Measurements from ENCODE around the gene CAPN13. TPM values are rescaled to one million over a fixed set of nuclear protein-coding genes. Genes with fewer than 3 reads are reported as not detected.
"Not testable (repeated sequence)": the region's sequence is repeated elsewhere in the genome, so short reads cannot be mapped to it uniquely, and the experiment has no call there.

The CAPN13 gene
- polyA plus RNA-seq, 3 donors from 2014 or later, result not detected

DNA sequence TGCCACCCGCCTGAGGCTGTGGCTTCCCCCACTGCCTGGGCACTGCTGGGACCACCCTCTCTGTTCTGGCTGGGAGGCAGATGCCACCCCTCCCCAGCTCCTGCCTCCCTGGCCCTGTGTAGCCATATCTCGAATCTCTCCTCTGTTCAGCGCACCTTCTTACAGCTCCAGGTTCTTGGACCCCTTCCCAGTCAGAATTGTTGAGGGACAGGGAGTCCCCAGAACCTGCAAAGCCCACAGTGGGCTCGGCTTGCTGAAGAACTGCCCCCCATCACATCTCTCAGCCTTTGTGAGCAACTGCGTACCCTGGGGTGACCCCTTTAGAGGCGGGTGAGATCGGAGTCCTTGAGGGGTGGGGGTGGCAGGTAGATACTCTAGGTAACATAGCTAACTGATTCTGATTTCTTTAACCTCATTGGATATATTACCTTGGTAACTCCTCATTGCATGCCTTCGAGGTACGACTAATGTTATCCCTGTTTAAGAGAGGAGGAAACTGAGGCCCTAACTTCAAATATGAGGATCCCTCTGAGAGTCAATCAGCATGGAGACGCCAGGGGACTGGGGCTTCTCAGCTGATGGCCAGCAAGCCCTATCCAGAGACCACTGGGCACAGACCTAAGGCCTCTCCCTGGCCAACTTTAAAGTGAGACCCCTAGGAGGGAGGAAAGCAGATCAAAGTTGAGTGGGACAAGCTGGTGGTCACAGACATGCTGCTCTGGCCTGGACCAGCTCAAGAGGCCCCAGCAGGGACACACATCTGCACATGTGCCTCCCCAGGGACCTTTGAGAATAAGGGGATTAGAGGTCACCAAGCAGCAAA lies 101.3 kb downstream of the CAPN13 start:
- no peak overlapping the region for H3K27ac Mint-ChIP-seq

DNA sequence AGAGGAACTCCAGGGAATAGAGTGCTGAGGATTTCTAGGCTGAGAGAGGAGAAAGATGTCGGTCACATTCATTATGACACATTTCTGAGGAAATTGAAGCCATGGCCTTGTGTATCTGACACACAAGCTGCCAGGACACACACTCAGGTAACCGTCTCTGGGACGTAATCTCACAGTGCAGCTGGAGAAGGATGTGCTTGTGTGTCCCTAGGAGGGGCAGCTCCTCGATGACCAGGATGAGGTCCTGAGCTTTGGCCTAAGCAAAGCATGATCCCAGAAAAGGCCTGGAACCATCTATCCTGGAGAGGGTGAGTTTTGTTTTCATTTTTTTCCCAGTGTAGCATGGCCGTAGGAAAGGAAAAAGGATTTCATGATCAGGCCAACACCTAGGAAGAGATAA lies 102.2 kb downstream of the CAPN13 start:
- Mint-ChIP-seq H3K36me3 (peaks cover 0 to 6% (median 6%) of the 10 kb centered on the region in 3 donors), H3K4me3 (no peak overlapping the region), H3K27me3 (ENCODE audit: low read depth in 3 of 3) (peaks cover 0 to 5% (median 4%) of the 10 kb centered on the region in 3 donors), H3K4me1 (no peaks in the 10 kb centered on the region), H3K9me3 (peaks cover 9 to 21% (median 14%) of the 10 kb centered on the region in 6 donors), H3K27ac (no peak overlapping the region)
- no peak for DNase-seq

More for the DNA sequence above, 101.3 kb downstream of the CAPN13 start:
- H3K27me3 Mint-ChIP-seq (ENCODE audit: low read depth in 3 of 3), result peaks cover 0 to 5% (median 4%) of the 10 kb centered on the region in 3 donors
- peaks cover 0 to 6% (median 6%) of the 10 kb centered on the region in 3 donors for H3K36me3 Mint-ChIP-seq
- H3K4me3 Mint-ChIP-seq, result no peak overlapping the region
- DNase-seq, result no peak
- no peaks in the 10 kb centered on the region for H3K4me1 Mint-ChIP-seq
- H3K9me3 Mint-ChIP-seq, result peaks cover 9 to 21% (median 14%) of the 10 kb centered on the region in 6 donors

DNA sequence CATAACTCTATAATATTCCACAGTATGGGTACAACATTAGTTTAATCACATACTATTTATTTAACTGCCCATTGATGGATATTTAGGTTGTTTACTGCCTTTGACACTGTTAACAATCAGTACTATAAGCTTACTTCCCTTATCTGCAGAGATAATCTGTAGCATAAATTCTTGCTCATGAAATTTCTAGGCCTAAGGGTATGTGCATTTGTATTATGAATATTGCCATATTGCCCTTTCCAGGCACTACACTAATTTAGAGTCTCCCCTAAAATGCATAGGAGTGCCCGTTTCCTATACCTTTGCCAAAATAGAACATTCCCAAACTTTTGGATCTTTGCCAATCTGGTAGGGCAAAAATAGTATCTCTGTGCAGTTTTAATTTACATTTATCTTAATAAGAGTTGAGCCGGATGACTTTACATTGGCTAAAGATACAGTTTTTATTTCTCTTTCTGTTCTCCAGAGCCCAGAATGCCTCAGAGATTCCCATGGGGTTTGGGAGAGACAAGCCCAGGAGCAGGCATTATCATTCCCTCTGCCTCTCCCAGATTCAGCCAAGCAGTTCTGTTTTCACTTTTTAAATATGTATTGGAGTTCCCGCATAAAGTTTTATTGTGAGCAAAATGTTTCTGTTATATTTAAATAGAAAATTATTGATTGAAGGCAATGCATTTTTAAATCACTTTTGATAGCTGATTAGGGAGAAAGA lies 102.8 kb downstream of the CAPN13 start:
- peaks cover 0 to 5% (median 4%) of the 10 kb centered on the region in 3 donors for H3K27me3 Mint-ChIP-seq (ENCODE audit: low read depth in 3 of 3)
- no peak overlapping the region for H3K4me3 Mint-ChIP-seq
- no peak for DNase-seq
- H3K9me3 Mint-ChIP-seq, result peaks cover 9 to 21% (median 14%) of the 10 kb centered on the region in 6 donors
- no peaks in the 10 kb centered on the region for H3K4me1 Mint-ChIP-seq
- no peak overlapping the region for H3K27ac Mint-ChIP-seq
- peaks cover 0 to 6% (median 6%) of the 10 kb centered on the region in 3 donors for H3K36me3 Mint-ChIP-seq

DNA sequence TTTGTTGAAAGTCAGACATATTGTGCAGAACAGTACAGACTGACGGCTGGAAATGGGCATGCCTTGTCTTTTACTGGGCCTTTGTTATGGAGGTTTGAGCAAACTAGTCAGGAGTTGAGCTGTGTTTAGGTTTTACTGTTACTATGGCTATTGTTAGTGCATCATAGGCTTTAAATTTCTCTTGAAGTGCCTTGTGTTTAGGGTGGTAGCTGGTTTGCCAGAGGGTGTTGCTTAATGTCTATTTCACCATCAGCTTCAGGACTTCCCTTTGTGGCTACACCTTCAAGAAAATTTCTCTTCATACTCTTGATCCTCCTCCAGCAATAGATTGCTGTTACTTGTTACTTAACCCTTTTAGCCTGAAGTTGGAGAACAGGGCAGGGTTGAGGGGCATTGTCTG lies 104.6 kb downstream of the CAPN13 start:
- H3K27ac Mint-ChIP-seq, result no peak overlapping the region
- no peak overlapping the region for H3K4me3 Mint-ChIP-seq
- H3K4me1 Mint-ChIP-seq, result no peaks in the 10 kb centered on the region
- H3K36me3 Mint-ChIP-seq, result peaks cover 0 to 6% (median 6%) of the 10 kb centered on the region in 3 donors
- peaks cover 9 to 21% (median 14%) of the 10 kb centered on the region in 6 donors for H3K9me3 Mint-ChIP-seq
- DNase-seq, result no peak
- peaks cover 0 to 5% (median 1%) of the 10 kb centered on the region in 3 donors for H3K27me3 Mint-ChIP-seq (ENCODE audit: low read depth in 3 of 3)

DNA sequence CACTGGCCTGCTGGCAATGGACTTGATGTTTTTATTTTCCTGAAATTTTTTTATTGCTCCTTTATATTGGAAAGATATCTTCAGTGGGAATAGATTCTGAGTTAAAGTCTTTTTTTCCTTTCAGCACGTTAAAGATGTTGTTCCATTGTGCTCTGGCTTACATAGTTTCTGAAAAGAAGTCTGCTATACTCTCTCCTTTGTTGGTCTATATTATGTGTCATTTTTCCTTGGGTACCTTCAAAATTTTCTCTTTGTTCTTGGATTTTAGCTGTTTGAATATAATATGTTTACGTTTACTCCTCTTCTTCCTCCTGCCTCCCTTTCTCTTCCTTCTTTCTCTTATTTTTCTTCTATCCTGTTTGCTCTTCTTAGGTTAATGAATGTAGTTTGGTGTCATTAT lies 105.5 kb downstream of the CAPN13 start:
- peaks cover 0 to 6% (median 6%) of the 10 kb centered on the region in 3 donors for H3K36me3 Mint-ChIP-seq
- no peak for DNase-seq
- H3K4me3 Mint-ChIP-seq, result no peak overlapping the region
- peaks cover 0 to 3% (median 1%) of the 10 kb centered on the region in 3 donors for H3K27me3 Mint-ChIP-seq (ENCODE audit: low read depth in 3 of 3)
- peaks cover 9 to 21% (median 14%) of the 10 kb centered on the region in 6 donors for H3K9me3 Mint-ChIP-seq
- H3K4me1 Mint-ChIP-seq, result no peaks in the 10 kb centered on the region
- H3K27ac Mint-ChIP-seq, result no peak overlapping the region

DNA sequence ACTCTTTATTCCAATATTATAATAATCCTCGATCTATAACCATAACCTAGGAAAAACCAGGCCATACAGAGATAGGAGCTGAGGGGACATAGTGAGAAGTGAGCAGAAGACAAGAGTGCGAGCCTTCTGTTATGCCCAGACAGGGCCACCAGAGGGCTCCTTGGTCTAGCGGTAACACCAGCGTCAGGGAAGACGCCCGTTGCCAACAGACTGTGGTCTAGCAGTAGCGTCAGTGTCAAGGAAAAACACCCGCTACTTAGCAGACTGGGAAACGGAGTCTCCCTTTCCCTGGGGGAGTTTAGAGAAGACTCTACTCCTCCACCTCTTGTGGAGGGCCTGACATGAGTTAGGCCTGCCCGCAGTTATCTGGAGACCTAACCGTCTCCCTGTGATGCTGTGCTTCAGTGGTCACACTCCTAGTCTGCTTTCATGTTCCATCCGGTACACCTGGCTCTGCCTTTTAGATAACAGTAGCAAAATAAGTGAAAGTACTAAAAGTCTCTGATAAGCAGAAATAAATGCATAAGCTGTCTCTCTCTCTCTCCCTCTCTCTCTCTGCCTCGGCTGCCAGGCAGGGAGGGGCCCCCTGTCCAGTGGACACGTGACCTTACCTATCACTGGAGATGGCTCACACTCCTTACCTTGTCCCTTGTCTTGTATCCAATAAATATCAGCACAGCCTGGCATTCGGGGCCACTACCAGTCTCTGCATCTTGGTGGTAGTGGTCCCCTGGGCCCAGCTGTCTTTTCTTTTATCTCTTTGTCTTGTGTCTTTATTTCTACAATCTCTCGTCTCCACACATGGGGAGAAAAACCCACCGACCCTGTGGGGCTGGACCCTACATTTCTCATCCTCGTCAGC lies 109.8 kb downstream of the CAPN13 start:
- DNase-seq, H3K4me3 Mint-ChIP-seq, H3K36me3 Mint-ChIP-seq, H3K27ac Mint-ChIP-seq, H3K4me1 Mint-ChIP-seq: not testable (repeated sequence)
- peaks cover 0 to 13% (median 2%) of the 10 kb centered on the region in 3 donors for H3K27me3 Mint-ChIP-seq (ENCODE audit: low read depth in 3 of 3)
- peaks cover 3 to 12% (median 11%) of the 10 kb centered on the region in 6 donors for H3K9me3 Mint-ChIP-seq

DNA sequence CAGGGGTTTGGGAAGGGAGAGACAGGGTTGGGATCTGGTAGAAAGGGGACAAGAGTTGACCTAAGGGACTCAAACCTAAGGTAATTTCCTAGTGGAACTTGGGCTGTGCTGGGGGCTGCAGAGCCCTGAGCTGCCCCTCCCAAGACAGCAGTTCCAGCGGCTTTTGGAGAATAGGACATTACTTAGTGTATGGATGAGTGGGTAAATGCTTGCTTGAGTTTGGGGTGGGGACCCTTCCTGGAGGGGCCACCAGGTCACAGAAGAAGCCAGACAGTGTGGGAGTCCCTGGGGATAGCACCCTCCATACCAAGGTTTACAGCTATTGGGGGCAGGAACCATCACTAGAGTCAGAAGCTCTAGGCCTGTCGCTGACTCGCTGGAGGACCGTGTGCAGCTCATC lies 111.5 kb downstream of the CAPN13 start:
- no peaks in the 10 kb centered on the region for H3K4me1 Mint-ChIP-seq
- H3K27me3 Mint-ChIP-seq (ENCODE audit: low read depth in 3 of 3), result peaks cover 0 to 11% (median 2%) of the 10 kb centered on the region in 3 donors
- H3K27ac Mint-ChIP-seq, result no peak overlapping the region
- H3K36me3 Mint-ChIP-seq, result no peaks in the 10 kb centered on the region
- H3K9me3 Mint-ChIP-seq, result peaks cover 0 to 1% (median 0%) of the 10 kb centered on the region in 6 donors
- DNase-seq, result no peak
- no peak overlapping the region for H3K4me3 Mint-ChIP-seq

DNA sequence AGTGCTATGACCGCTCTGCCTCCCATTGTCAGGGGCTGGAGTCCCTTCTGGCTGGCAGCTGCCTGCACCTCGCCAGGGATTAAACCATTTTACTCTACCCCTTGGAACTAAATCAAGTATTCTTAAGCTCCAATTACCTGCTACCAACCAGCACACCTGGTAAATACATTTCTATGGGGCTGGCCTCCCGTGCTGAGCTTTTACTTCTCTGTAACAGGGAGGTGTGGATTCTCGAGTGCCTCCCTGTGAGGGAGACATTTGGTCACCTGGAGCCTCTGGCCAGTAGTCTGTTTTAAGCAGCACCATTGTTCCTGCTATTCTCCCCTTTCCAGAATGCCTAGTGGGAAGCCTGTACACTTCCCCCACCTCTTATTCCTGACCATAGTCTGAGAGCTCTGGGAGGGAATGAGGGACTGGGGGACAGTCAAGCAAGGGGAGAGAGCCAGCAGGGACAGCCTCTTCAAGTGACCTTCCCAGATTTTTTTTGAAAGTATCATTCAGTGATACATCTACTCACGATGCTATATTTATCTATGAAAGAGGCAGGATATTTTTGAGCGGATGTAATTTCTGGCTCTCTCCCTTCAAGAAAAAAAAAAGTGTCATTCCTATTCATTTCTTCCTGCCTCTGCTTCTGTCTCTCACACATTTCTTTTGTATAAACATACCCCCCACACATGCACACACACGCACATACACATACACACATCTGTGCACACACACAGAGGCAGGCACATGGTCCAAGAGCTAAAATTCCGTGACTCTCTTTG lies 112.8 kb downstream of the CAPN13 start:
- no peaks in the 10 kb centered on the region for H3K36me3 Mint-ChIP-seq
- DNase-seq, result no peak
- peaks cover 0 to 11% (median 2%) of the 10 kb centered on the region in 3 donors for H3K27me3 Mint-ChIP-seq (ENCODE audit: low read depth in 3 of 3)
- no peaks in the 10 kb centered on the region for H3K4me1 Mint-ChIP-seq
- H3K4me3 Mint-ChIP-seq, result no peak overlapping the region
- H3K27ac Mint-ChIP-seq, result no peak overlapping the region
- no peaks in the 10 kb centered on the region for H3K9me3 Mint-ChIP-seq

DNA sequence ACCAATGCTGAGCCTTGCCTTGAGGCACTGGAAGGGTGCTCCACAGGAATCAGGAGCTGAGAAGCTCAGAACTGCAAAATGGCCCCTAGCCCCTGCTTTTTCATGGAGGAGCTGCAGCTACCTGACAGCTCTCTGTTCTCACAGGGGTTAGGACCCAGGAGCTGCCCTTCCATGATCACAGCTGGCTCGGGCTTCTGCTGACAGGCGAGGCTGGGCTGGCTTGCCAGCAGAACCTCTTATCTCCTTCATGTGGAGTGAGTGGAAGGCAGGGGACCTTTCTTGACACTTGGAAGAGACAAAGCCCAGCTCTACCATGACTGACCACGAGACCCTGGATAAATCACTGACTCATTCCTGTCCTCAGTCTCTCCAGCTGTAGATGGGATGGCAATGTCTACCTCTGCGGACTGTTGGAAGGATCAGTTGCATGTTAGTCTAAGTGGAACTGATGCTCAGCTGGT lies 113.4 kb downstream of the CAPN13 start:
- Mint-ChIP-seq H3K4me3 (no peak overlapping the region), H3K36me3 (no peaks in the 10 kb centered on the region), H3K9me3 (no peaks in the 10 kb centered on the region), H3K4me1 (no peaks in the 10 kb centered on the region), H3K27me3 (ENCODE audit: low read depth in 3 of 3) (peaks cover 0 to 11% (median 2%) of the 10 kb centered on the region in 3 donors), H3K27ac (no peak overlapping the region)
- no peak for DNase-seq

DNA sequence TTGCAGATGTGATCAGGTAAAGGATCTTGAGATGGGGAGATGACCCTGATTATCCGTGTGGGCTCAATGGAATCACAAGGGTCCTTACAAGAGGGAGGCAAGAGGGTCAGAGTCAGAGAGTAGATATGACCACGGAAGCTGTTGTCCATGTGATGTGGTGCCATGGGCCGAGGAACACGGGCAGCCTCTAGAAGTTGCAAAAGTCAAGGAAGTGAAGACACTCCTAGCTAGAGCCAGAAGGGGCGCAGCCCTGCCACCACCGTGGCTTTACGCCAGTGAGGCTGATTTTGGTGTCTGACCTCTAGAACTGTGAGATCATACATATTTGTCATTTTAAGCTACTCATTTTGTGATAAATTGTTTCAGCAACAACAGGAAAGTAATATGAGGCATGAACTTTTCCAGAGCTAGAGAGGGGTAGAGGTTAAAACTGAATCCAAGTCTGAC lies 114.4 kb downstream of the CAPN13 start:
- Mint-ChIP-seq H3K27me3 (ENCODE audit: low read depth in 3 of 3) (peaks cover 0 to 11% (median 2%) of the 10 kb centered on the region in 3 donors), H3K36me3 (no peaks in the 10 kb centered on the region), H3K27ac (no peak overlapping the region), H3K4me3 (no peak overlapping the region), H3K9me3 (no peaks in the 10 kb centered on the region), H3K4me1 (no peaks in the 10 kb centered on the region)
- no peak for DNase-seq

DNA sequence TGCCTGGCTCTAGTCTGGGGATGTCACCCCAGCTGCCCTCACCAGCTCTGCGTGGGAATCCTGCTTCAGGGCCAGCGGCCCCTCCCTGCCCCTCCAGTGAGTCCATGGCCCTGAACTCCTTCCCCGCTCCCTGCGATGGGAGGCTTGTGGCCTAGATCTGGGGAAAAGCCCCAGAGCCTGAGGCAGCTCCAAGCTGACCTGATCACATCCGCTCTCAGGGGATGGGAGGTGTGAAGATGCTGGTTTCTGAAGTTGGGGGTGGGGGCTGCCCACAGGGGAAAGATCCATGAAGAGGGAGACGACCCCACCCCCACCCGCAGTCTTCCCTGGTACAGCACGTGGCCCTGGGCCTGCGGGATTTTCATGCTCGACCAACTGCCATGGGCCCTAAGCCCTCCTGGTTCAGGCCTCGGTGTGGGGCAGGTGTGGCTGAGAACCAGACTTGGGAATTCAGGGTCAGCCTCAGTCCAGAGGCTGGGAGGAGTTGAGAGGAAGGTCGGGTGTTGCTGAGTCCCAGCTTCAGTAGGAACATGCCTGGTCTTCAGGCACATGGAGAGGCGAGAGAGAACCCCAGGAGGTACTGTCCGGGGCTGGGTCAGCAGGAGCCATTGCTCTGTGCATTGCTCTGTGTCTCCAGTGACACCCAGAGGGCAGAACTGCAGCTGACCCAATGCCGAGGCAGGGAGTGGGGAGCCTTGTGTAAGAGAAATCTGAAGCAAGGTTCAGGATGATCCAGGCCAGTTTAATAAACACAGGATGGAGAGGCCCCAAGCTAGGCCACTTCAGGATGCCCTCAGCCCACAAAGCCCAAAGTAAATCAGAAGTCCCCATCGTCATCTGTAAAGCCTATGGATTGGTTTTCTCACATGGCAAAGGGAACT lies 115.1 kb downstream of the CAPN13 start:
- H3K36me3 Mint-ChIP-seq, result no peaks in the 10 kb centered on the region
- DNase-seq, result no peak

More for the DNA sequence above, 115.1 kb downstream of the CAPN13 start:
- Mint-ChIP-seq H3K27me3 (ENCODE audit: low read depth in 3 of 3) (peaks cover 0 to 11% (median 3%) of the 10 kb centered on the region in 3 donors), H3K27ac (no peak overlapping the region), H3K9me3 (no peaks in the 10 kb centered on the region), H3K4me3 (no peak overlapping the region), H3K4me1 (no peaks in the 10 kb centered on the region)
